ENCODE data around the gene MBD5. TPM values are rescaled to one million over a fixed set of nuclear protein-coding genes. Genes with fewer than 3 reads are reported as not detected.

Gene MBD5
- total RNA-seq, 1 donor from 2014 or later: 100 TPM

DNA sequence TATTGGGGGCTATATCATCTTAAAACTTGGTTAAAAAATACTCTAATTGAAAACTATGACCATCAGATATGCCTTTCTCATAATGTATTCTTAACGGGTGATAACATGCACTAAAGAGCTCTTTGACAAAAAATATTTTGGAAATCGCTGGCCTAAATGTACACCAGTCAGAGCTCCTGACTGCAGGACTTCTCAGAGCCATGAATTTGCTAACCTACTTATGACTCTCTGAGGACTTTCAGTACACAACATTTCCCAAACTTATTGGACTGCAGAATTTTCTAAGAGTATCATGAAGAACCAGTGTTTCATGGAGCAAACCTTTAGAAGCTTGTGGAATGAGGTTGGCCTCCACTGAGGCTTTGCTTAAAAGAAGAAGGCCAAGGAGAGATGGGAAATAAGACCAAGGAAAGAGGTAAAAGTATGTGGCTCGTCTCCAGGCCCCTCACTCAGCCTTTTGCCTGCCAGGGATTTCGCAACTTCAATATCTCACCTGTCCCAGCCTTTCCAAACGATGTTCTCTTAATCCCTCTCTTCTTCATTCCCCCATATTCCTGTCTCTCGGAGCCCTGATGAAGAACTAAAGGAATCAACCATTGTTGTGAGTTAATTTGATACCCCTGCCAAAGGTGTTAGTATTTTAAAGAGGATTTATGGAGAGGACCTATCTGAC is 534.9 kb downstream of the MBD5 start:
- H3K36me3 Mint-ChIP-seq: no peaks in the 10 kb centered on the region
- H3K4me1 Mint-ChIP-seq: peaks cover 6% of the 10 kb centered on the region
- no peak for DNase-seq (ENCODE audit: low spot score in 2 of 2, unreplicated experiment in 2 of 2)
- H3K27me3 Mint-ChIP-seq (ENCODE audit: low read depth): no peaks in the 10 kb centered on the region
- TF ChIP-seq, protein P1, sequence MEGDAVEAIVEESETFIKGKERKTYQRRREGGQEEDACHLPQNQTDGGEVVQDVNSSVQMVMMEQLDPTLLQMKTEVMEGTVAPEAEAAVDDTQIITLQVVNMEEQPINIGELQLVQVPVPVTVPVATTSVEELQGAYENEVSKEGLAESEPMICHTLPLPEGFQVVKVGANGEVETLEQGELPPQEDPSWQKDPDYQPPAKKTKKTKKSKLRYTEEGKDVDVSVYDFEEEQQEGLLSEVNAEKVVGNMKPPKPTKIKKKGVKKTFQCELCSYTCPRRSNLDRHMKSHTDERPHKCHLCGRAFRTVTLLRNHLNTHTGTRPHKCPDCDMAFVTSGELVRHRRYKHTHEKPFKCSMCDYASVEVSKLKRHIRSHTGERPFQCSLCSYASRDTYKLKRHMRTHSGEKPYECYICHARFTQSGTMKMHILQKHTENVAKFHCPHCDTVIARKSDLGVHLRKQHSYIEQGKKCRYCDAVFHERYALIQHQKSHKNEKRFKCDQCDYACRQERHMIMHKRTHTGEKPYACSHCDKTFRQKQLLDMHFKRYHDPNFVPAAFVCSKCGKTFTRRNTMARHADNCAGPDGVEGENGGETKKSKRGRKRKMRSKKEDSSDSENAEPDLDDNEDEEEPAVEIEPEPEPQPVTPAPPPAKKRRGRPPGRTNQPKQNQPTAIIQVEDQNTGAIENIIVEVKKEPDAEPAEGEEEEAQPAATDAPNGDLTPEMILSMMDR (IDR thresholded peaks at IDR 0.05; ENCODE audit: unreplicated experiment): no peak
- H3K4me3 Mint-ChIP-seq: no peak overlapping the region
- H3K9me3 Mint-ChIP-seq: peaks cover 6% of the 10 kb centered on the region
- no peak overlapping the region for H3K27ac Mint-ChIP-seq

DNA sequence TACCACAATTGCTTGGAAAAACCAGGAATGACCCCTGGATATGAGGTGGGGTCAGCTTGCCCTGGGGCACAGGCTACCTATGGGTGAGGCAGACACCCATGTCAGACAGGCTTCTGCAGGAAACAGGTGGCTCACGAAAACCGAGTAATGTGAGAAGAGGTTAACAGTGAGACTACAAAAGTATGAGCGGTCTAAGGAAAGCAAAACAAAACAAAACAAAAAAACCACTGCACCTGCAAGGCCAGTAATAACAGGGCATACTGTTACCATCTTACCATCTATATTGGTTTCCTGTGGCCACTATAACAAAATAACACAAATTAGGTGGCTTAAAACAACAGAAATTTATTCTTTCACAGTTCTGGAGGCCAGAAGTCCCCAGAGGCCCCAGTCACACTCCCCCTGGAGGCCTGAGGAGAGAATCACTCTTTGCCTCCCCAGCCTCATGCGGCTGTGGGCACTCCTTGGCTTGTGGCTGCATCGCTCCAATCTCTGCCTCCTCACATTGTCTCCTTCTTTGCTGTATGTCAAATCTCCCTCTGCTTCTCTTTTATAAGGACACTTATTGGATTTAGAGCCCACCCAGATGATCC is 537.0 kb downstream of the MBD5 start:
- Mint-ChIP-seq H3K27me3 (ENCODE audit: low read depth) (no peaks in the 10 kb centered on the region), H3K4me1 (peaks cover 3% of the 10 kb centered on the region), H3K27ac (no peak overlapping the region), H3K36me3 (no peaks in the 10 kb centered on the region), H3K4me3 (no peak overlapping the region), H3K9me3 (peaks cover 6% of the 10 kb centered on the region)
- TF ChIP-seq, protein P1 (IDR thresholded peaks at IDR 0.05; ENCODE audit: unreplicated experiment): no peak
- DNase-seq (ENCODE audit: low spot score in 2 of 2, unreplicated experiment in 2 of 2): no peak

DNA sequence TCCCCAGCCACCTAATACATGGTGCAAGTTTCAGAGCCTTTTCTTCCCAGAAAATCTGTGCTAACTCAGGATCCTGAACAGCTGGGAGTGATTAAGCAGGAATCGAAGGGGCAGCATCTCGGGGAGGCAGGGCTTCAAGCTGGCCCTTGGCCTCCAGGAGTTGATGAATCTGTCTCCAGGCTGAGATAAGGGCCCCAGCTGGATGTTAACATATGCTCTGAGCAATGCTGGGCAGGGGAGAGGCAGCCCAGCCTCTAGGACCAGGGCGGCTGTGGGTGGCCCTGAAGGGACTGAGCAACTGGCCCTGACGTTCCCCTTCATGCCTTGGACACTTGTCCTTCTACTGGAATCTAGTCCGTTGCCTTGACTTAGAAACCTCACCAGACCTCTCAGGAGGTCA is 539.6 kb downstream of the MBD5 start:
- H3K36me3 Mint-ChIP-seq: no peaks in the 10 kb centered on the region
- DNase-seq (ENCODE audit: low spot score in 2 of 2, unreplicated experiment in 2 of 2): no peak
- no peak overlapping the region for H3K4me3 Mint-ChIP-seq
- H3K27me3 Mint-ChIP-seq (ENCODE audit: low read depth): no peaks in the 10 kb centered on the region
- TF ChIP-seq, protein P1 (IDR thresholded peaks at IDR 0.05; ENCODE audit: unreplicated experiment): no peak
- H3K27ac Mint-ChIP-seq: no peak overlapping the region
- peaks cover 3% of the 10 kb centered on the region for H3K4me1 Mint-ChIP-seq
- H3K9me3 Mint-ChIP-seq: peaks cover 6% of the 10 kb centered on the region

DNA sequence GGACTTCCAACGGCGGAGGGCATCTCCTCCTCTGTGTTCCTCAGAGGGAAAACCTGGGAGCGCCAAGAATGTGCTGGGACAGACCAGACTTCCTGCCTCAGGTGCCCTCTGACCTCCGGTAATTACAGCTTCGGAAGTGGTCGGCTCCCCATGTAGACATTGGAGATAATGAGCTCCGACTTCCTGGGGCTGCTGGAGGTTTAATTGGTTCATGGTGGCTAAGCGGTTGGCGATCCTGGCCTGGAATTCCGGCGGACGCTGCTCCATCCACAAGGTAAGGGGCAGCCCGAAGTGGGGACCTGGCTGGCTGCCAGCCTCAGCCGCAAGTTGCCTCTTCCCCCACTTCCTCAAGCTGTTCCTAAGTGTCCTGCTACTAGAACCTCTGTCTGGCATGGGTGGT is 540.5 kb downstream of the MBD5 start:
- DNase-seq (ENCODE audit: low spot score in 2 of 2, unreplicated experiment in 2 of 2): no peak
- no peak overlapping the region for H3K4me3 Mint-ChIP-seq
- peaks cover 2% of the 10 kb centered on the region for H3K27me3 Mint-ChIP-seq (ENCODE audit: low read depth)
- H3K4me1 Mint-ChIP-seq: peaks cover 3% of the 10 kb centered on the region
- TF ChIP-seq, protein P1 (IDR thresholded peaks at IDR 0.05; ENCODE audit: unreplicated experiment): no peak
- H3K9me3 Mint-ChIP-seq: peaks cover 6% of the 10 kb centered on the region
- no peak overlapping the region for H3K27ac Mint-ChIP-seq
- H3K36me3 Mint-ChIP-seq: no peaks in the 10 kb centered on the region

DNA sequence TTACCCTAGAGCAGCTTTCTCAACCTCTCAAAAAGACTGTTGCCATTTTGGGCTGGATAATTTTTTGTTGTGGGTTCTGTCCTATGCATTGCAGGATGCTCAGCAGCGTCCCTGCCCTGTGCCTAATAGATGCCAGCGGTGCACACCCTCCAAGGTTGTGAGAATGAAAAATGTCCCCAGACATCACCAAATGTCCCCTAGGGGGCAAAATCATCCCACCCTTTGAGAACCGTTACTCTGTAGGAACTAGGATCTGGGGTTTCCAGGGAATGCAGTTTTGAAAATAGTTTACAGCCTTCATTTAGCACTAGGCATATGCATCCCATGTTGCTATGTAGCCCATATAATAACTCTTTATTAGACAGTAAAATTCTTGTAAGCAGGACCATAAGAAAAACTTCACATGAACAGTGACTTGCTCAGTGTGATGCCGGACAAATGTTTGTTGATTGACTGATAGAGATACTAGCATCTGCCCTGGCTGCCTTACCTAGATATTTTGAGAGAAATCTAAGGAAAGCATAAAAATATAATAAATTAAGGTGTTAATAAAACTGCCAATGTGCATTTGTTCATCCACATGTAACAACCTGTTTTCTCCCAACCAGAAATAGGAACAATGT is 544.5 kb downstream of the MBD5 start:
- H3K36me3 Mint-ChIP-seq: no peaks in the 10 kb centered on the region
- H3K9me3 Mint-ChIP-seq: no peaks in the 10 kb centered on the region
- H3K27ac Mint-ChIP-seq: no peak overlapping the region
- no peaks in the 10 kb centered on the region for H3K4me1 Mint-ChIP-seq
- peaks cover 4% of the 10 kb centered on the region for H3K27me3 Mint-ChIP-seq (ENCODE audit: low read depth)
- H3K4me3 Mint-ChIP-seq: no peak overlapping the region
- DNase-seq (ENCODE audit: low spot score in 2 of 2, unreplicated experiment in 2 of 2): no peak
- TF ChIP-seq, protein P1 (IDR thresholded peaks at IDR 0.05; ENCODE audit: unreplicated experiment): no peak

Other genes starting within 250 kb of the MBD5 start
- gene ACVR2A, start 176.1 kb upstream of the MBD5 start, total RNA-seq: 29.7 to 33.3 TPM (median 31.3 TPM) in 3 replicates
- gene ORC4, start 354 bp upstream of the MBD5 start, total RNA-seq: 62.7 to 69.8 TPM (median 67.6 TPM) in 3 replicates